ENCODE data around the gene MYO1H.

Gene MYO1H

DNA sequence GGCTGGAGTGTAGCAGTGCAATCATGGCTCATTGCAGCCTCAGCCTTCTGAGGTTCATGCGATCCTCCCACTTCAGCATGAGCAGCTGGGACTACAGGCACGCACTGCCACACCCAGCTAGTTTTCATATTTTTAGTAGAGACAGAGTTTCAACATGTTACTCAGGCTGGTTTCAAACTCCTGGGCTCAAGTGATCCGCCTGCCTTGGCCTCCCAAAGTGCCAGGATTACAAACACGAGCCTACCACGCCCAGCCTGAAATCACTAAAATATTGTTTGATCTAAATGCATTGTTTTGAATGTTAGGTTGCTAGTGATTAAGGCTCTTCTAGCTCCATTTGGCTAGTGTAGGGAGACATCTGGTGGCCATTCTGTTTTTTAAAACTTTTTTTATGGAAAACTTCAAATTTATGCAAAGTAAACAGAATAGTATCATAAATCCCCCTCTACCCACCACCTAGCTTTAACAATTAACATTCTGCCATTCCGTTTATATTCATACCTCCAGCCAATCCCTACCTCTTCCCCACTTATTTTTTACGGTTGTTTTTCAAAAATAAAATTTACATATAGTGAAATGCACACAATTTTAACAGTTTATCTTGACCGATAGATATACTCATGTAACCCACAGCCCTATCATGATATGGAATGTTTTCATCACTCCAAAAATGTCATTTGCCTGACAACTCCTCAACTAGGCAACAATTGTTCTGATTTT is 37.8 kb downstream of the MYO1H start:
- no peak overlapping the region for H3K4me3 ChIP-seq (replicated peaks; ENCODE audit: low read depth, low read length)
- peak; percentile 9 for DNase-seq (ENCODE audit: extremely low read depth, low read depth)
- TF ChIP-seq, protein P1, sequence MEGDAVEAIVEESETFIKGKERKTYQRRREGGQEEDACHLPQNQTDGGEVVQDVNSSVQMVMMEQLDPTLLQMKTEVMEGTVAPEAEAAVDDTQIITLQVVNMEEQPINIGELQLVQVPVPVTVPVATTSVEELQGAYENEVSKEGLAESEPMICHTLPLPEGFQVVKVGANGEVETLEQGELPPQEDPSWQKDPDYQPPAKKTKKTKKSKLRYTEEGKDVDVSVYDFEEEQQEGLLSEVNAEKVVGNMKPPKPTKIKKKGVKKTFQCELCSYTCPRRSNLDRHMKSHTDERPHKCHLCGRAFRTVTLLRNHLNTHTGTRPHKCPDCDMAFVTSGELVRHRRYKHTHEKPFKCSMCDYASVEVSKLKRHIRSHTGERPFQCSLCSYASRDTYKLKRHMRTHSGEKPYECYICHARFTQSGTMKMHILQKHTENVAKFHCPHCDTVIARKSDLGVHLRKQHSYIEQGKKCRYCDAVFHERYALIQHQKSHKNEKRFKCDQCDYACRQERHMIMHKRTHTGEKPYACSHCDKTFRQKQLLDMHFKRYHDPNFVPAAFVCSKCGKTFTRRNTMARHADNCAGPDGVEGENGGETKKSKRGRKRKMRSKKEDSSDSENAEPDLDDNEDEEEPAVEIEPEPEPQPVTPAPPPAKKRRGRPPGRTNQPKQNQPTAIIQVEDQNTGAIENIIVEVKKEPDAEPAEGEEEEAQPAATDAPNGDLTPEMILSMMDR (IDR thresholded peaks at IDR 0.05; ENCODE audit: low read depth, low read length, missing control alignments) = no peak

DNA sequence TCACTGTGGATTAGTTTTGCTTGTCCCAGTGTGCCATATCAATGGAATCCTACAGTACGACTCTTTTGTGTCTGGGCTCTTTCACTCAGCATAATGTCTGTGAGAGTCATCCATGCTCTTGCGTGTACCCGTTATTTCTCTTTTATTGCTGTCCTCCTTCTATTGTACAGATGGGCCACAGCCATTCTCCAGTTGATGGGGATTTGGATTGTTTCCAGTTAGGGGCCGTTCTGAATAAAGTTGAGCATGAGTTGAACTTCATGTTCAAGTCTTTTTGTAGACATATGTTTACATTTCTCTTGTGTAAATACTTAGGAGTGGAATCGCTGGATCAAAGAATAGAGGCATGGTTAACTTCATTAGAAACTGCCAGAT is 38.3 kb downstream of the MYO1H start:
- TF ChIP-seq, protein P1 (IDR thresholded peaks at IDR 0.05; ENCODE audit: low read depth, low read length, missing control alignments) = no peak
- H3K4me3 ChIP-seq (replicated peaks; ENCODE audit: low read depth, low read length) = no peak overlapping the region
- DNase-seq (ENCODE audit: extremely low read depth, low read depth) = no peak

DNA sequence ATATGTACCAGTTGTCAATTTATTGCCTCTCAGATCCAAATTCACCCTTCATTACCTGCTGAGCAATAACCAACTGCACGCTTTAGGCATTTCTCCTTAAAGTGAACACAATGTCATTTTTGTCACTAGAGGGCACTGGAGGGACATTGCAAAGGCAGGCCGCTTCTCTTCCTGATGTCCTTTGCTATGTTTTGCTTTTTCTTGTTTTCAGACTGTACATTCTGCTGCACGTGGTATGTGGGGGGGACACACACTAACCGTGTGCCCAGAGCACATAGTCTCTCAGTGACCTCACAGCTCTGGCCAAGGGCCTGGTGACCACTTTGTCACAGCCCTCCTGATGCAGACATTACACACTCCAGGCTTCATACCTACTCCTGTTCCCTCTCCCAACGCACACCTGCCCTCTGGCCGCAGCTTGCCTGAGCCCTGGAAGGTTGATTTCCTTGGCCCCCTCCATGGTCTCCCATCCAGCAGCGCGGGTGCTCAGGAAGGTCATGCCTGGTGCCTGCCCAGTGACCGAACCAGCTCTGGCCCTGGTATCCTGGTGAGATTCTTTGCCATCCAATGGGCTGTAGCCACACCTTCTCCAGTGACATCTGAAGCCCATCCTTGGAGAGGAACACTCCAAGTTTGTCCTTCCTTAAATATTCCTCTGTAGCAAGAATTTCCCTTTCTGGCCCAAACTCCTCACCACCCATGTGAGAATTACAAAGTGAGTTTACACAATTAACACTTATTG is 39.9 kb downstream of the MYO1H start:
- peak; percentile 32 for DNase-seq (ENCODE audit: extremely low read depth, low read depth)
- TF ChIP-seq, protein P1 (IDR thresholded peaks at IDR 0.05; ENCODE audit: low read depth, low read length, missing control alignments) = peak; percentile 73
- no peak overlapping the region for H3K4me3 ChIP-seq (replicated peaks; ENCODE audit: low read depth, low read length)

GRCh38 chr12:109388167-109388563 is 40.5 kb downstream of the MYO1H start:
- TF ChIP-seq, protein P1 (IDR thresholded peaks at IDR 0.05; ENCODE audit: low read depth, low read length, missing control alignments) = no peak
- DNase-seq (ENCODE audit: extremely low read depth, low read depth) = no peak

DNA sequence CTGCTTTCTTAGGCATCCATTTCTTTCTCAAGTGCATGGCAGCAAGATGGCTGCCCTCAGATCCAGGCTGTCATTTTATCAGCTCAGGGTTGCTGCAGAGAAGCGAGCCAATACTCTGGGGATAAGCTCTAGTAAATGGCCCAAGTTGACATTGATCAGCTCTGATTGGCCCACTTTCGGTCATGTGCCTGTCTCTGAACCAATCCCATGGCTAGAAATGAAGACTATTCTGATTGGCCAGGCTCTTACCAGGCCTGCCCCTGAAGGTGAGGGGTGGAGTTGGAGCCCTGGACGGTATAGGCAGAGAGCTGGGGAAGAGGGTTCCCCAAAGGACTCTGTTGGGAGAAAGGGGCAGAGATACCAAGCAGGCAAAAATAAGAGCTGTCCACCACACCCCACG is 41.4 kb downstream of the MYO1H start:
- DNase-seq (ENCODE audit: extremely low read depth, low read depth) = no peak
- TF ChIP-seq, protein P1 (IDR thresholded peaks at IDR 0.05; ENCODE audit: low read depth, low read length, missing control alignments) = no peak
- H3K4me3 ChIP-seq (replicated peaks; ENCODE audit: low read depth, low read length) = no peak overlapping the region

More at GRCh38 chr12:109388167-109388563, 40.5 kb downstream of the MYO1H start:
- no peak overlapping the region for H3K4me3 ChIP-seq (replicated peaks; ENCODE audit: low read depth, low read length)

- peak; percentile 29 for DNase-seq (ENCODE audit: extremely low read depth, low read depth)
- H3K4me3 ChIP-seq (replicated peaks; ENCODE audit: low read depth, low read length) = no peak overlapping the region
- TF ChIP-seq, protein P1 (IDR thresholded peaks at IDR 0.05; ENCODE audit: low read depth, low read length, missing control alignments) = peak; percentile 98
These were observed 46.0 kb downstream of the MYO1H start for GRCh38 chr12:109393437-109394345.

Data from HFF-Myc (cell line).